DND-41 (cell line): ENCODE data around the gene SLC37A3.

Source experiments
- EZH2 ChIP-seq: IDR thresholded peaks from 3 replicates; pipeline ENCODE4 v1.6.1; 2012; ENCODE audit warnings: borderline replicate concordance, low read depth, mild to moderate bottlenecking, moderate library complexity, low read length, inconsistent platforms; ENCODE audit not compliant: severe bottlenecking
- TF ChIP-seq, protein P1 (sequence below): IDR thresholded peaks from 2 replicates; pipeline ENCODE4 v1.5.1; 2012; ENCODE audit warnings: borderline replicate concordance, low read length, moderate library complexity, mild to moderate bottlenecking; ENCODE audit not compliant: poor library complexity, severe bottlenecking; ENCODE audit errors: extremely low read depth

DNA sequence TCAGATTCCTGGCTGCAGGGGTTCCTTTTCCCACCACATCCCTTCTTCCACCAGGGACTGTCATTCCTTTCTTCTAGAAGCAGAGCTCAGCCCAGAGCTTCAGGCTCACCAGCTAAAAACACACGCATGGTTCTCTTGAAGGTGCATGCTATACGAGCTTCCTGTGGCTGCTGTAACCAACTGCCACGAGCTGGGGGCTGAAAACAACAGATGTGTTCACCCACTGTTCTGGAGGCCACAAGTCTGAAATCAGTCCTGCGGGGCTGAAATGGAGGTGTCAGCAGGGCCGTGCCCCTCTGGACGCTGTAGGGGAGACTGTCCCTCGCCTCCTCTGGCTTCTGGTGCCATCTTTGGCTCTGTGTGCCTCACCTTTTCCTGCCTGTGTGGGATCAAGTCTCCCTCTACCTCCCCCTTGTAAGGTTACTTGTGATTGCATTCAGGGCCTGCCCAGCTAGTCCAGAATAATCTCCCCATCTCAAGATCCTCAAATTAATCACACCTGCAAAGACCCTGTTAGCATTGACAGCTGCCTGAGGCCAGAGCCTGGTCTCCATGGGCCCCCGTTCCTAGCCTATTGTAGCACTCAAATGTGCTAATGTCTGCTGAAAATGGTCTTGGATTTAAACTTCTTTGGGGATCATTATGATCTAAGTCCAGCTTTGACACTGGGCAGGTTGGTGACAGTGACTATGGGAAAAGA, 19.3 kb upstream of the SLC37A3 start:
- TF ChIP-seq, protein P1, sequence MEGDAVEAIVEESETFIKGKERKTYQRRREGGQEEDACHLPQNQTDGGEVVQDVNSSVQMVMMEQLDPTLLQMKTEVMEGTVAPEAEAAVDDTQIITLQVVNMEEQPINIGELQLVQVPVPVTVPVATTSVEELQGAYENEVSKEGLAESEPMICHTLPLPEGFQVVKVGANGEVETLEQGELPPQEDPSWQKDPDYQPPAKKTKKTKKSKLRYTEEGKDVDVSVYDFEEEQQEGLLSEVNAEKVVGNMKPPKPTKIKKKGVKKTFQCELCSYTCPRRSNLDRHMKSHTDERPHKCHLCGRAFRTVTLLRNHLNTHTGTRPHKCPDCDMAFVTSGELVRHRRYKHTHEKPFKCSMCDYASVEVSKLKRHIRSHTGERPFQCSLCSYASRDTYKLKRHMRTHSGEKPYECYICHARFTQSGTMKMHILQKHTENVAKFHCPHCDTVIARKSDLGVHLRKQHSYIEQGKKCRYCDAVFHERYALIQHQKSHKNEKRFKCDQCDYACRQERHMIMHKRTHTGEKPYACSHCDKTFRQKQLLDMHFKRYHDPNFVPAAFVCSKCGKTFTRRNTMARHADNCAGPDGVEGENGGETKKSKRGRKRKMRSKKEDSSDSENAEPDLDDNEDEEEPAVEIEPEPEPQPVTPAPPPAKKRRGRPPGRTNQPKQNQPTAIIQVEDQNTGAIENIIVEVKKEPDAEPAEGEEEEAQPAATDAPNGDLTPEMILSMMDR = no peak
- no peak for TF ChIP-seq EZH2
